ENCODE results near the gene CCER1.

The CCER1 gene

GRCh38 chr12:90902596-90902995 lies 52.4 kb downstream of the CCER1 start:
- Histone ChIP-seq H3K4me3 (ENCODE audit: low read length in 2 of 2) (no peak overlapping the region), H3K4me1 (ENCODE audit: control insufficient read depth, insufficient read depth, low read length) (no peaks in the 10 kb centered on the region), H3K36me3 (ENCODE audit: control insufficient read depth in 2 of 2, insufficient read depth in 2 of 2, low read length in 2 of 2) (no peaks in the 10 kb centered on the region), H3K27ac (ENCODE audit: low read length) (no peak overlapping the region), H3K9me3 (ENCODE audit: control insufficient read depth in 2 of 2, low read length in 2 of 2) (no peaks in the 10 kb centered on the region), H3K27me3 (ENCODE audit: control insufficient read depth in 1 of 2, insufficient read depth in 2 of 2, low read length in 2 of 2) (no peaks in the 10 kb centered on the region), H3K9ac (ENCODE audit: low read length in 2 of 2) (no peak overlapping the region)

Data from stomach smooth muscle (tissue), 2 donors.